ENCODE data around the gene METAP1D.
"Not testable (repeated sequence)": the region's sequence is repeated elsewhere in the genome, so short reads cannot be mapped to it uniquely, and the experiment has no call there.

Gene METAP1D

GRCh38 chr2:172109256-172109987 lies 109.7 kb downstream of the METAP1D start:
- H3K4me2 ChIP-seq (ENCODE audit: low read length), result no peak overlapping the region
- no peak overlapping the region for H2AFZ ChIP-seq (ENCODE audit: low read depth, low read length)
- no peaks in the 10 kb centered on the region for H3K36me3 ChIP-seq (replicated peaks; ENCODE audit: low read depth, low read length)
- H3K27me3 ChIP-seq (ENCODE audit: low read depth, low read length), result no peaks in the 10 kb centered on the region
- TF ChIP-seq CTCF (IDR thresholded peaks at IDR 0.05; ENCODE audit: low read depth, low read length), result no peak
- no peak for TF ChIP-seq EZH2phosphoT487 (IDR thresholded peaks at IDR 0.05; ENCODE audit: low read depth)
- no peaks in the 10 kb centered on the region for H3K79me2 ChIP-seq (ENCODE audit: low read length)
- no peak overlapping the region for H3K9ac ChIP-seq (ENCODE audit: low read length)
- H3K27ac ChIP-seq (ENCODE audit: low read length), result no peak overlapping the region
- H4K20me1 ChIP-seq (ENCODE audit: insufficient read depth, low read length), result no peaks in the 10 kb centered on the region
- peaks cover 3% of the 10 kb centered on the region; the same call in 1 of the 2 replicates for H3K4me1 ChIP-seq (ENCODE audit: low read length)
- H3K4me3 ChIP-seq (ENCODE audit: low read length), result no peak overlapping the region
- no peaks in the 10 kb centered on the region for H3K9me3 ChIP-seq (ENCODE audit: insufficient read depth, low read length)

GRCh38 chr2:172109988-172110811 lies 110.4 kb downstream of the METAP1D start:
- Histone ChIP-seq H3K4me2 (ENCODE audit: low read length) (no peak overlapping the region), H4K20me1 (ENCODE audit: insufficient read depth, low read length) (no peaks in the 10 kb centered on the region), H3K27me3 (ENCODE audit: low read depth, low read length) (no peaks in the 10 kb centered on the region), H3K36me3 (replicated peaks; ENCODE audit: low read depth, low read length) (no peaks in the 10 kb centered on the region), H3K9ac (ENCODE audit: low read length) (no peak overlapping the region), H3K4me3 (ENCODE audit: low read length) (no peak overlapping the region), H3K27ac (ENCODE audit: low read length) (no peak overlapping the region), H2AFZ (ENCODE audit: low read depth, low read length) (no peak overlapping the region), H3K4me1 (ENCODE audit: low read length) (peaks cover 3% of the 10 kb centered on the region; the same call in 1 of the 2 replicates), H3K9me3 (ENCODE audit: insufficient read depth, low read length) (no peaks in the 10 kb centered on the region), H3K79me2 (ENCODE audit: low read length) (no peaks in the 10 kb centered on the region)
- TF ChIP-seq CTCF (IDR thresholded peaks at IDR 0.05; ENCODE audit: low read depth, low read length) (no peak), EZH2phosphoT487 (IDR thresholded peaks at IDR 0.05; ENCODE audit: low read depth) (no peak)

- Histone ChIP-seq H3K9ac (ENCODE audit: low read length) (no peak overlapping the region), H3K27me3 (ENCODE audit: low read depth, low read length) (0 out of 2 replicates have a peak, but pooled peaks cover 5% of the 10 kb centered on the region), H3K4me2 (ENCODE audit: low read length) (no peak overlapping the region), H3K4me3 (ENCODE audit: low read length) (no peak overlapping the region), H3K79me2 (ENCODE audit: low read length) (no peaks in the 10 kb centered on the region), H3K4me1 (ENCODE audit: low read length) (no peaks in the 10 kb centered on the region), H3K36me3 (replicated peaks; ENCODE audit: low read depth, low read length) (no peaks in the 10 kb centered on the region), H3K9me3 (ENCODE audit: insufficient read depth, low read length) (no peaks in the 10 kb centered on the region), H3K27ac (ENCODE audit: low read length) (no peak overlapping the region), H2AFZ (ENCODE audit: low read depth, low read length) (no peak overlapping the region), H4K20me1 (ENCODE audit: insufficient read depth, low read length) (no peaks in the 10 kb centered on the region)
- no peak for TF ChIP-seq EZH2phosphoT487 (IDR thresholded peaks at IDR 0.05; ENCODE audit: low read depth)
- peak; percentile 46 for TF ChIP-seq CTCF (IDR thresholded peaks at IDR 0.05; ENCODE audit: low read depth, low read length)
These were observed 113.9 kb downstream of the METAP1D start for GRCh38 chr2:172113617-172114016.

- H3K4me3 ChIP-seq (ENCODE audit: low read length); H3K27ac ChIP-seq (ENCODE audit: low read length); H3K4me1 ChIP-seq (ENCODE audit: low read length); H3K27me3 ChIP-seq (ENCODE audit: low read depth, low read length); H4K20me1 ChIP-seq (ENCODE audit: insufficient read depth, low read length); H3K4me2 ChIP-seq (ENCODE audit: low read length); H3K9me3 ChIP-seq (ENCODE audit: insufficient read depth, low read length); H3K9ac ChIP-seq (ENCODE audit: low read length); H2AFZ ChIP-seq (ENCODE audit: low read depth, low read length); H3K79me2 ChIP-seq (ENCODE audit: low read length); H3K36me3 ChIP-seq (replicated peaks; ENCODE audit: low read depth, low read length): not testable (repeated sequence)
These were observed 114.4 kb downstream of the METAP1D start for GRCh38 chr2:172114176-172114575.
